Motor neuron (in vitro differentiated cells): ENCODE results near the gene PKN1. TPM values are rescaled to one million over a fixed set of nuclear protein-coding genes. Genes with fewer than 3 reads are reported as not detected.
A peak's percentile ranks its signal among the peaks of the same experiment; 100 is the strongest.

Source experiments
- ATAC-seq, 8 experiments: fragments of 200-7000 bp; cut with Tn5 transposase; replicated peaks in 6 of 8; 2 replicates each; pipeline ENCODE4 v1.8.0; 2021; ENCODE audit warnings: mild to moderate bottlenecking in 8 of 8, moderate library complexity in 8 of 8
- H3K27ac ChIP-seq, 2 donors: fragments of 250-450 bp; sonication (Bioruptor Pico); 2 replicates each; pipeline ENCODE4 v1.9.0; 2021; ENCODE audit warnings: antibody characterized with exemption in 2 of 2, mild to moderate bottlenecking in 2 of 2, moderate library complexity in 1 of 2
- H3K4me1 ChIP-seq, 2 donors: fragments of 250-450 bp; sonication (Bioruptor Pico); replicated peaks in 1 of 2; 2 replicates each; pipeline ENCODE4 v1.6.1; 2021; ENCODE audit warnings: antibody characterized with exemption in 2 of 2, mild to moderate bottlenecking in 2 of 2, moderate library complexity in 1 of 2
- H3K4me3 ChIP-seq, 5 donors: fragments of 250-450 bp; sonication (Bioruptor Pico); 2 replicates each; pipeline ENCODE4 v1.9.0; 2021; ENCODE audit warnings: antibody characterized with exemption in 5 of 5, mild to moderate bottlenecking in 5 of 5, moderate library complexity in 4 of 5
- WGBS, 10 experiments: fragments of 450-650 bp; shearing (Covaris generic); methylation state at CpG; one replicate each; pipeline ENCODE4 v1.0.0; 2022; 5-methylcytosine and 5-hydroxymethylcytosine counted together
- in situ Hi-C, 9 experiments: fragments of 400-800 bp; cut with MboI; loops; one replicate each; pipeline ENCODE4 v1.15.0; 2021; ENCODE audit warnings: low sequenced_read_pairs in 9 of 9, low pct_unique_long_range_greater_than_20kb in 2 of 9; ENCODE audit not compliant: unreplicated experiment in 9 of 9
- total RNA-seq, 8 experiments: library from RNA; unstranded; fragments of 300-600 nt; gene quantifications; 2 replicates each; pipeline versions ENCODE4 v1.2.3 to v1.2.4, GENCODE V29; 2022

PKN1 gene
- total RNA-seq, 8 experiments from 2014 or later = 37.6 to 69.3 (median 56.0) TPM

DNA sequence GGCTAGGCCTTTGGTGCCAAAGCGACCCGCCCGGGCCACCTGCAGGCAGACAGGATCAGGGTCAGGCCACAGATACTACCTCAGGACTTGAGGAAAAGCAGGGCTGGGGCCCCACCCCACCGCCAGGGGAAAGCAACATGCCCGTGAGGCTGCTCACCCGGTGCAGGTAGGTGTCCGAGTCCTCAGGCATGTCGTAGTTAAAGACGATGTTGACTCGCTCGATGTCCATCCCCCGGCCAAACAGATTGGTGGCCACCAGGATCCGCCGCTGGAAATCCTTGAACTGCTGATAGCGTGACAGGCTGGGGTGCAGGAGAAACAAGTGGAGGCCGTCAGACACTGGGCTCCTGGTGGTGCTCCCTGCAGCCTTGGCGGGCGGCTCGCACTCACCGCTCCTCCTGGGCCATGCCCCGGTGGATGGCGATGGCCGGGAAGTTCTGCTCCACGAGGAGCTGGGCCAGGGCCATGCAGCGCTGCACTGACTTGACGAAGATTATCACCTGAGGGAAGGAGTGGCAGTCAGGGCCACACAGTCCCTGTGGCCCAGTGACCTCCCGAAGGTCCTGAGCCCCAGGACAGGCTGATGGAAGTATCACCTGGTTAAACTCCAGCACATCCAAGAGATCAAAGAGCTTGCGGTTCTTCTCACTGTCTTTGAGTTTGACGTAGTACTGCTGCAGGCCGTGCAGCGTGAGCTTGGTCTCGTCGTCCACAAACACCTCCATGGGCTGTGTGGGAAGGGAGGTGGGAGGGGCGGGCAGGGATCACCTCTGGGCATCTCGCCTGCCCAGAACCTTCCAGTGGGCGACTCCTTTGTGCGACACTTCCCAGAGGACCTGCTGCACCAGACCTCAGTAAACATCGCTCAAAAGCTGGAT lies 23.7 kb upstream of the PKN1 start:
- Histone ChIP-seq H3K27ac (no peak overlapping the region), H3K4me1 (peaks cover 9 to 12% of the 10 kb centered on the region in 2 donors), H3K4me3 (no peak overlapping the region)
- 86 to 100% (median 94%) methylated on average over 1 to 11 of the region's 38 CpGs; no CpG with 5 or more reads in 3 of the 10 experiments for WGBS, 10 experiments
- in situ Hi-C loops = loop anchor here in 2 of 9 experiments (25.0 kb wide), 2 partner anchors 272 to 522 kb away; partner anchors contain the start of genes ASF1B (in 1 of the 2) and NANOS3 (in 1 of the 2)
- no peak for ATAC-seq

DNA sequence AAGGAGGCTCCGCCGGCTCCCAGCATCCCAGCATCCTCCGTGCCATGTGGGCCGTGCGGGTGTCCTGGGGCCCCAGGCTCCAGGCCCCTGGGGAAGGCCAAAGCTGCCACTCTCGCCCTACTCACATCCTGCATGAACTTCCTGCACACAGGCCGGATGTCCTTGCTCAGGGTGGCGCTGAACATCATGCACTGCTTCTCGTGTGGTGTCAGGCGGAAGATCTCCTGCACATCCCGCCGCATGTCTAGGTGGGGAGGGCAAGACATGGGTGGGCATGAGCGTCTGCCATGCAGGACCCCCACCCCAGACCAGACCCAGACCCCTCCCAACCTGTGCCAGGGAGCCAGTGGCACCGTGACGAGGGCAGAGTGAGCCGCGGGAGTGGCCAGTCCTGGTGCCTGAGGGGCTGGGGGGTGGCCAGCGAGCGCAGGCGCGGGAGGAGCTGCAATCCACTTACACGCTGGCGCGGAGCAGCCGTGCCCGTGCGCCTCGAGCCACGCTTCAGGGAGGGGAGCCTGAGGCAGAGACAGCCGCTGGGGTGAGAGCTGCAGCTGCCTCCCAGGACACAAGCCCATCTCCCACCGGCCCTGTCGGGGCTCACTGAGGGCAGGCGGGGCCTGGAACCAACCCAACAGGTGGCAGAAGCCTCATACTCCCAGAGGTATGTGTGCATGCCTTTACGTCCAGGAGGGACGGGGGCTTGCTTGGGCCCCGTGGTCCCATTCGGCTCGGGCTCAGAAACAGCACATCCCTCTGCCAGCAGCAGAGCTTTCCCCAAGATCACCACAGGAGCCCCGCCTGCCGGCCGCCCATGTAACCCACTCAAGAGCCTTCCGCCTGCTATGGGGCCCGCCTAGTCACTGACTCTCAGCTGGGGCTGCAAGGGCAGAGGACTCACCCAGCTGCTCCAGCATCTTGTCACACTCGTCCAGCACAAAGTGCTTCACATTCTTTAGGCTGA lies 22.7 kb upstream of the PKN1 start:
- Histone ChIP-seq H3K27ac (no peak overlapping the region), H3K4me3 (no peak overlapping the region), H3K4me1 (peaks cover 9 to 12% of the 10 kb centered on the region in 2 donors)
- 40 to 100% (median 91%) methylated on average over 1 to 6 of the region's 44 CpGs; no CpG with 5 or more reads in 5 of the 10 experiments for WGBS, 10 experiments
- in situ Hi-C loops = loop anchor here in 2 of 9 experiments (25.0 kb wide), 2 partner anchors 273 to 523 kb away; partner anchors contain the start of genes ASF1B (in 1 of the 2) and NANOS3 (in 1 of the 2)
- no peak for ATAC-seq

DNA sequence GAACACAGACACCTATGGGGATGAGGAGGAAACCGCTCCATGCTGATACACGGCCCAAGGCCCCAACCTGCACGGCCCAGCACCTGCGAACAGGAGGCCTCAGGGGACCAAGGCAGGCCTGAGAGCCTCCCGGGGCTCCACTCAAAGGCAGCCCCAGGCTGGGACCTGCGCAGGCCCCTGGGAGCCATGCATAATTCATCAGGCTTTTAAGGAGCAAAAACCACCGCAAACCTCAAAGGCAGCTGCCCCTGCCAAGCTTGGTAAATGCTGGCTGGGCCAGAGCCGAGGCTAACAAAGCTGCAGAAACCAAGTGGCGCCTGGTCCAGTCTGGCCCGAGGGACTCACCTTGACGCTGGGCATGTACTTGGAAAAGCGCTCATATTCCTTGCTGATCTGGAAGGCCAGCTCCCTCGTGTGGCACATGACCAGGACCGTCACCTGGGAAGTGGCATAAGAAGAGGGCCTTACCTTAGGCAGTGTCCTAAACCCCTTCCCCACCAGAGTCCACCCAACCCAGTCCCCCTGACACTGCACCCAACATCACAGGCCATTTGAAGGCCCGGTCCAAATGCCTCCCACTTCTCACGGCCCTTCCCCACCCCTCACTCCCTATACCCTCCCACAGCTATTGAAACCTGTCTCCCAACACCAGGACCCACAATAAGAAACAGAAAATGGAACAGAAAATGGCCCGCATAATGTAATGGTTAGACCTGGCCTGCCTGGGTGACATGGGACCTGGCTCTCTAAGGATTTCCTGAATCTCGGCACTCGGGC lies 21.8 kb upstream of the PKN1 start:
- Histone ChIP-seq H3K4me1 (peaks cover 9 to 11% of the 10 kb centered on the region in 2 donors), H3K4me3 (no peak overlapping the region), H3K27ac (no peak overlapping the region)
- 73 to 100% (median 93%) methylated on average over 1 to 4 of the region's 19 CpGs; no CpG with 5 or more reads in 3 of the 10 experiments for WGBS, 10 experiments
- no peak for ATAC-seq
- in situ Hi-C loops = loop anchor here in 2 of 9 experiments (25.0 kb wide), 2 partner anchors 274 to 524 kb away; partner anchors contain the start of genes ASF1B (in 1 of the 2) and NANOS3 (in 1 of the 2)

GRCh38 chr19:14411938-14412245 lies 21.2 kb upstream of the PKN1 start:
- Histone ChIP-seq H3K27ac (no peak overlapping the region), H3K4me3 (no peak overlapping the region), H3K4me1 (peaks cover 5 to 9% of the 10 kb centered on the region in 2 donors)
- in situ Hi-C loops = loop anchor here in 2 of 9 experiments (25.0 kb wide), 2 partner anchors 275 to 525 kb away; partner anchors contain the start of genes ASF1B (in 1 of the 2) and NANOS3 (in 1 of the 2)
- WGBS, 10 experiments = 60 to 100% (median 100%) methylated on average over 2 to 3 of the region's 8 CpGs; no CpG with 5 or more reads in 3 of the 10 experiments
- no peak for ATAC-seq

DNA sequence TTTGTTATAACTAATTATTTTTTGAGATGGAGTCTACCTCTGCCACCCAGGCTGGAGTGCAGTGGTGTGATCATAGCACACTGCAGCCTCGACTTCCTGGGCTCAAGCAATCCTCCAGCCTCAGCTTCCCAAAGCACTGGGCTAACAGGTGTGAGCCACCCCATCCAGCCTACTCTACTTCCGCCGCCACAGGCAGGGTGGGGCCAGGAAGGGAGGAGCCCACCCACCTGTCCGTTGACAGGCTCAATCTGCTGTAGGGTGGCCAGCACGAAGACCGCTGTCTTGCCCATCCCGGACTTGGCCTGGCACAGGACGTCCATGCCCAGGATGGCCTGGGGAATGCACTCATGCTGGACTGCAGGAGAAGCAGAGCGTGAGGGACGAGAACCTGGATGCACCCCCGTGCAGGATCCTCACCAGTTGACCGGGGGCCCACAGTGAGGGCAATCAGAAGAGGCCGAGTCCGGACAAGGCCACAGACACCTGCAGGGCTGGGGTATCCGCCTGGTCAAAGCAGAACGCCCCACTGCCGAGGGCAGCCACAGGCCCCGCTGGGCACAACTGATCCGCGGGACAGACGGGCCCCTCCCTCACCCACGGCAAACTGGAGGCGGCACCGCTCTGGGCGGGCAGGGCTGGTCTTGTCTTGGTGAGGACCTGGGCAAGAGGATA lies 20.6 kb upstream of the PKN1 start:
- in situ Hi-C loops = loop anchor here in 2 of 9 experiments (25.0 kb wide), 2 partner anchors 275 to 525 kb away; partner anchors contain the start of genes ASF1B (in 1 of the 2) and NANOS3 (in 1 of the 2)
- Histone ChIP-seq H3K27ac (no peak overlapping the region), H3K4me1 (peaks cover 3 to 10% of the 10 kb centered on the region in 2 donors), H3K4me3 (no peak overlapping the region)
- WGBS, 10 experiments = 80 to 100% (median 91%) methylated on average over 1 to 7 of the region's 25 CpGs; no CpG with 5 or more reads in 5 of the 10 experiments
- peak in 4 of 8 experiments; percentile 9 to 13 (median 10) for ATAC-seq

GRCh38 chr19:14412996-14413692 lies 20.0 kb upstream of the PKN1 start:
- in situ Hi-C loops = loop anchor here in 2 of 9 experiments (25.0 kb wide), 2 partner anchors 276 to 526 kb away; partner anchors contain the start of genes ASF1B (in 1 of the 2) and NANOS3 (in 1 of the 2)
- Histone ChIP-seq H3K4me1 (peaks cover 9 to 13% of the 10 kb centered on the region in 2 donors), H3K4me3 (no peak overlapping the region), H3K27ac (no peak overlapping the region)
- WGBS, 10 experiments = 60 to 100% (median 89%) methylated on average over 1 to 9 of the region's 15 CpGs; no CpG with 5 or more reads in 6 of the 10 experiments
- peak in 5 of 8 experiments; percentile 4 to 9 (median 7) for ATAC-seq

GRCh38 chr19:14413693-14414181 lies 19.4 kb upstream of the PKN1 start:
- Histone ChIP-seq H3K4me1 (peaks cover 10 to 13% of the 10 kb centered on the region in 2 donors), H3K27ac (no peak overlapping the region), H3K4me3 (no peak overlapping the region)
- in situ Hi-C loops = loop anchor here in 2 of 9 experiments (25.0 kb wide), 2 partner anchors 276 to 526 kb away; partner anchors contain the start of genes ASF1B (in 1 of the 2) and NANOS3 (in 1 of the 2)
- ATAC-seq = peak in 5 of 8 experiments; percentile 4 to 18 (median 13)
- 13 to 100% (median 92%) methylated on average over 1 to 2 of the region's 3 CpGs; no CpG with 5 or more reads in 2 of the 10 experiments for WGBS, 10 experiments

GRCh38 chr19:14414926-14415690 lies 18.0 kb upstream of the PKN1 start:
- no peak overlapping the region for H3K4me3 ChIP-seq
- peaks cover 14 to 18% of the 10 kb centered on the region in 2 donors for H3K4me1 ChIP-seq
- in situ Hi-C loops = loop anchor here in 2 of 9 experiments (25.0 kb wide), 2 partner anchors 278 to 528 kb away; partner anchors contain the start of genes ASF1B (in 1 of the 2) and NANOS3 (in 1 of the 2)
- 71 to 100% (median 83%) methylated on average over 1 to 8 of the region's 8 CpGs; no CpG with 5 or more reads in 3 of the 10 experiments for WGBS, 10 experiments
- no peak for ATAC-seq
- no peak overlapping the region for H3K27ac ChIP-seq

DNA sequence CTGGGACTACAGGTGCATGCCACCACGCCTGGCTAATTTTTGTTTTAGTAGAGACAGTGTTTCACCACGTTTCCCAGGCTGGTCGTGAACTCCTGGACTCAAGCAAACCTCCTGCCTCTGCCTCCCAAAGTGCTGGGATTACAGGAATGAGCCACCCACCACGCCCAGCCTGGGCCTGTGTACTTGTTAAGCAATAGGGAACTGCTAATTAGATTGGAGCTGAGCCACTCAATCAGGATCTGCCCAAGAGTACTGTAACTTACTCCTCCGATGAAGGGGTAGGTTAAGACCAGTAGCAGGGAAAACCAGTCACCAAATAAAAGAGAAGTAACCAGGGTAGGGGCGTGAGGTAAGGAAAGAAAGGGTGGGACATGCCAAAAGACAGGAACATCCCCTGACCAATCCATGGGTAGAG lies 16.3 kb upstream of the PKN1 start:
- in situ Hi-C loops = loop anchor here in 2 of 9 experiments (25.0 kb wide), 2 partner anchors 280 to 530 kb away; partner anchors contain the start of genes ASF1B (in 1 of the 2) and NANOS3 (in 1 of the 2)
- 2 to 100% (median 73%) methylated on average over 1 to 5 of the region's 6 CpGs; no CpG with 5 or more reads in 2 of the 10 experiments for WGBS, 10 experiments
- peaks cover 14 to 18% of the 10 kb centered on the region in 2 donors for H3K4me1 ChIP-seq
- H3K27ac ChIP-seq = no peak overlapping the region
- peak in 2 of 8 experiments; percentile 10 to 14 for ATAC-seq
- no peak overlapping the region for H3K4me3 ChIP-seq

GRCh38 chr19:14418856-14419105 lies 14.3 kb upstream of the PKN1 start:
- in situ Hi-C loops = loop anchor here in 2 of 9 experiments (25.0 kb wide), 2 partner anchors 281 to 531 kb away; partner anchors contain the start of genes ASF1B (in 1 of the 2) and NANOS3 (in 1 of the 2)
- WGBS, 10 experiments = 0% methylated on average over 2 of the region's 23 CpGs; no CpG with 5 or more reads in 9 of the 10 experiments
- Histone ChIP-seq H3K4me1 (peaks cover 12 to 13% of the 10 kb centered on the region in 2 donors), H3K27ac (peak overlapping the region; percentile 86 to 95), H3K4me3 (peak overlapping the region; percentile 61 to 83 (median 75))
- ATAC-seq = peak; percentile 55 to 84 (median 80)
